HS-27A (cell line): ENCODE measurements around the gene BDKRB1.

Experiments
- DNase-seq: peaks from one replicate; pipeline ENCODE4 v3.0.0-alpha.2; 2012; ENCODE audit warnings: low read depth, missing footprints

BDKRB1 gene

GRCh38 chr14:96255501-96256366, at the start of gene BDKRB1:
BDKRB1 (plus strand) TSS chr14:96256210; CDS start chr14:96263683, 7,473 bp downstream.
- DNase-seq: no peak

- DNase-seq: no peak
Observed at GRCh38 chr14:96206461-96206860, 49.5 kb upstream of the BDKRB1 start.

GRCh38 chr14:96207686-96208085, 48.3 kb upstream of the BDKRB1 start:
- no peak for DNase-seq

- DNase-seq: no peak
Observed at GRCh38 chr14:96208739-96209138, 47.3 kb upstream of the BDKRB1 start.

DNA sequence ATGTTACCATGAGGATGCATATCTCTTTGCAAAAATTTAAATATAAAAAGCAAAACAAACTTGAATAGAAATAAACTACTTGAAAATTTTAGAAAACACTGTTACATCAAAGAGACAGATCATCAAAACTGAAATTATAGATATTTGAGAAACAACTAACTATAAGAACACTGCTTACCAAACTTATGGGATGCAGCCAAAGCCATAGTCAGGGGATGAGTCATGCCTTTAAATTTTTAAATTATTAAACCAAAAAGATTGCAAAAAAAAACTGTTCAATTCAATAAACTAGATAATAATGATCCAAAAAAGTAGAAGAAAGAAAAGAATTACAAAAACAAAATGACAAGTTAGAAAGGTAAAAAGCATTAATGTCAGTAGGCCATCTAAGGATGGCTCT, 43.9 kb upstream of the BDKRB1 start:
- no peak for DNase-seq

GRCh38 chr14:96212896-96213295, 43.1 kb upstream of the BDKRB1 start:
- no peak for DNase-seq

DNA sequence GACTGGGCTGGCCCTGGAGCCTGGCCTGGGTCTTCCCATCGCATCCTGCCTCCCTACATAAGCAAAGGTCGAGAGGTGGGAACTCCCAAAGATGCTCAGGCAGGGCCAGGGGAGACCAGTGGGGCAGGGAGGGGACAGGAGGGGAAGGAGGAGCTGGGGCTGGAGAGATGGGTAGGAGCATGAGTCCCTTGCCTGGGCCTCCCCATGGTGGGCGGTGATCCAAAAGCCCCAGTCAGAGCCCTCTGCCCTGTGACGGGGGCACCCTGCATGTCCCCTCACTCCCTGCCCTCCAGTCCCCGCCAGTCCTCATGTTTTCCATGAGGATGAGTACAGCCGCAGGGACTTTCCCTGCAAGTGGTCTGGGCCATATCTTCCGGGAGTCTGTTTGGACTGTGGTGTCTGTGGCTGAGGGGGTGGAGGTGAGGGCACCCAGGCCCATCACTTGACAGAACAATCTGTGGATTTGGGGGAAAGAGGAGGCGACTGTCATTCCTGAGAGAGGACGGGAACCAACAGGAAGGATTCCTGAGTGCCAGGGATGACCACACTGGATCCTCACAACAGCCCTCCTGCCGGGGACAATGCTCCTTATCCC, 42.0 kb upstream of the BDKRB1 start:
- no peak for DNase-seq

- DNase-seq: no peak
Observed at GRCh38 chr14:96214793-96215192, 41.2 kb upstream of the BDKRB1 start.

DNA sequence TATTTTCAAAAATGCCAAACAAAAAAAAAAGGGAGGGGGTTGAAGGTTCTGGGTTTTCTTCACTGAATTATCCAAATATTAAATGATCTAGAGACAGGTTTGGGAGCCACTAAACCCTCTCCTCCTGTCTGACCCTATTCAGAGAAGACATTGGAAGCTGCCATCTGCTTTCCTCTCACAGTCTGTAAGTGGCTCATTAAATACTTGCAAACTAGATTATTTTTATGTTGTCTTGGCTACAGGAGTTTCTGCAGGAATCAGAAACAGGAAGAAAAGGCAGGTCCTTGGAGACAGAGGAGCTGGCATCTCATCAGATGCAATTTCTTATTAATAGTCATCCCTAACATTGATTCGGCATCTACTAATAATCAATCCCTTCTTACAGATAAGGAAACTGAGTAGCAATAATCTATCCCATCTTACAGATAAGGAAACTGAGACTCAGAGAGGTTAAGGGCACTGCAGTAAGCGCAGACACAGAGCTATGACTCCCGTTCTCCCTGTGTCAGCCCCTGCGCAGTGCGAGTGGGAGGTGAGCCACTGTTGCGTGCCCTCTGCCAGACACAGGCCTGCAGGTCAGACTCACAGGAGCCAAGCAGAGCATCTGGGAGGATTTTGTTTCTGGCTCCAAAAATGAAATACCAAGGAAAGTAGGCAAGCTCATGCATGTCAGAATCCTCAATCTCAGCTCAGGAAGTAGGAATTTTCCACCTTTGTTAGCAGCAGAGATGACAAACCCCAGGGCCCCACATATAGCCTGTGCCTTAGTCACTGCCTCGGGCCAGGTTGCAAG, 40.4 kb upstream of the BDKRB1 start:
- no peak for DNase-seq

DNA sequence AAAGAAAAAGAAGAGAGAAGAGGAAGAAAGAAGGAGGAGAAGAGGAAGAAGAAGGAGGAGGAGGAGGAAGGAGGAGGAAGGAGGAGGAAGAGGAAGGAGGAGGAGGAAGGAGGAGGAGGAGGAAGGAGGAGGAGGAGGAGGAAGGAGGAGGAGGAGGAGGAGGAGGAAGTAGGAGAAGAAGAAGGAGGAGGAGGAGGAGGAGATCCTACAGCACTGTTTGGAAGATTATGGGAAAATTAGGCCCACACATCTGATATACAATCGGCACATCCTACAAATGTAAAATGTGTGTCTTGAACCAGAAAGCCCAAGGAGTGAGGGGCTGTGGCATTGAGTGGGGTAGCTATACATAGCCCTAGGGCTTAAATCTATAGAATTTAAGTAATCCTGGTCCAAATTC, 39.4 kb upstream of the BDKRB1 start:
- no peak for DNase-seq

DNA sequence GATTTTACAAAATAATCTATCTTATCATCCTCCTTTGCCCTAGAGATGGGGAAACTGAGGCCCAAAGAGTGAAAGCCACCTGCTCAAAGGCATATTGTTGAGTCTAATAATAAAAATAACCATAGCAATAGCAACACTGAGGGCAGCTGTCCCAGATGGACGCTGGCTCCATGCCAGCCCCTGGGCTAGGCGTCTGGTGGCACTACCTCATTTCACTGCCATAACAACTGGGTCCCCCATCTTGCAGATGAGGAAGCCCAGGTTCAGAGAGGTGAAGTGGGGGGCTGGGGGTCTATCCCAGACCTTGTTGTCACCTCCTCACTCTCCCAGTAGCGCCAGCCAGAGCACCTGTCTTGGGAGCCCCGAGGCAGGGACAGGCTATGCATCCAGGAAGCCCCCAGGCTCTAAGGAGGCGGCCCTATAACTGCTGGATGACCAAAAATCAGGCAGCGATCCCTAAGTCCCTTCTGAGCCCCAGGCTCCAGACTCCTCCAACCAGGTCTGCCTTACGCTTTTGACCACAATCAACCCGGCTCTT, 38.6 kb upstream of the BDKRB1 start:
- DNase-seq: no peak

GRCh38 chr14:96221109-96221650, 34.8 kb upstream of the BDKRB1 start:
- no peak for DNase-seq

- no peak for DNase-seq
Observed at GRCh38 chr14:96221841-96222240, 34.2 kb upstream of the BDKRB1 start.

DNA sequence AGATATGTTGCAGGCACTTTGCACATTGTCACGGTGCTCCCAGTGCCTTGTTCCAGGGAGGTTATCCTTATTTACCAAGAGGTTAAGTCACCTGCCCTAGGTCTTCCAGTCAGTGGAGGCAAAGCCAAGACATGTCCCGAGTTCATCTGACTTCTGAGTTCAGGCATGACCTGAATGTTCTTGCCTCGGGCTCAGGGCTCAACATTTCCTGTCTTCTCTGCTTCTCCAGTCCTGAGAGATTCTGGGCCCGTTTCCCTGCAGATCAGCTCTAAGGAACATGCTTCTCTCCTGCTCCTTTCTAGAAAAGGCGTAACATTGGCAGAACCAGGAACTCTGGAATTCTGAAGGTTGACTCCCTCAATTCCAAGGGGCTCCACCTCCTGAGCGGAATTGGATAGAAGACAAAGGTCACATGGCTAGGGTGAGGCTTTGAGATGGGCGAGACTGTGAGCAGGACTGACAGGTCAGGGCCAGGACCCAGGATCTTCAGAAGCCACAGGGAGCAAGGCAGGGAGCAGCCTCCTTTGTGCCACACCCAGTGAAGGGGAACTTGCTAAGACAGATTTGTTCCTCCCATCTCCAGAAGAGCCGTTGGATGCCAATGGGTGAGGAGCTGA, 31.4 kb upstream of the BDKRB1 start:
- no peak for DNase-seq

- DNase-seq: no peak
Observed at GRCh38 chr14:96225213-96225612, 30.8 kb upstream of the BDKRB1 start.

DNA sequence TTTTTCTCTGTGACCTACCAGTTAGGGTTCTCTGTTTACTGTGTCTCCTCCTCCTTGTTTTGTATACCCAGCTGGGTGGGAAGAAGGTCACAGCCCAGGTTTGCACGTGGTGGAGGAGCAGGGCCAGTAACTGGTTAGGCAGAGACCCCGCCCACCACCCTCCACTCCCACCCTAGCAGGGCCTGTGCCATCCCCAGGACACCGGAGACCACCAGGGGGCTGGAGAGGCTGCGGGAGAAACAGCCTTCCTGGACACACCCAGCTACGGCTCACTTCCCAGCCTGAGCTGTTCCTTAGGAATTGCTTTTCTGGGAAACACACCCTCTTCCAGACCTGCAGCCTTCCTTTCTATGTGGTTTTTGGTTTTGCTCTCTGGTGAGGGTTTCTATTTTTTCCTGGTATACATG, 30.3 kb upstream of the BDKRB1 start:
- DNase-seq: no peak

DNA sequence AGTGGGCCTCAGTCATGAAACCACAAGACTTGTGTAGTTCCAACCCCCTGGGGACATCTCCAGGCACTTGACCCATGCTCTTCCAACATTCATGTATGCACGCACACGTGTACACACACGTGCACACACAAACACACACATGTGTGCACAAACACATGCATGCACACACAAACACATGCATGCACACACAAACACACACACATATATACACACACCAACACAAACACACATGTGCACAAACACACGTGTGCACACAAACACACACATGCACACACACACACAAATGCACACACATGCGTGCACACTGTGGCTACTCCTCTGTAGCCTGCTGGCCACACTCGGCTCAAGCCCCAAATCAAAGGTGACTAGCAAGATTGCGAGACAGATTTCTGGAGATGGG, 28.6 kb upstream of the BDKRB1 start:
- no peak for DNase-seq

DNA sequence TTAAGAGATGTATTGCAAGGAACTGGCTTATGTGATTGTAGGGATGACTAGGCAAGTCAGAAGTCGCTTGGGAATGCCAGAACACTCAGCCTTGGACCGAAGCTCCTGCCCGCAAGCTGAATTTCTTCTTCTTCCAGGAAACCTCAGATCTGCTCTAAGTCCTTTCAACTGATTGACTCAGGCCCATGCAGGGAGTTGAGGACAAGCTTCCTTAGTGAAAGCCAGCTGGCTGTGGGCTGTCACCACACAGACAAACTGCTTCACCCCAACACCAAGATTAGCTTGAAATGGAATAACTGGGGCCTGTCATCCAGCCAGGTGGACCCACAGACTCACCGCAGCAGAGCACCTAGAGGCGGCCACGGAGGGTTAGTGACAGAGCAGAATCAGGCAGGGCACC, 26.7 kb upstream of the BDKRB1 start:
- DNase-seq: no peak

DNA sequence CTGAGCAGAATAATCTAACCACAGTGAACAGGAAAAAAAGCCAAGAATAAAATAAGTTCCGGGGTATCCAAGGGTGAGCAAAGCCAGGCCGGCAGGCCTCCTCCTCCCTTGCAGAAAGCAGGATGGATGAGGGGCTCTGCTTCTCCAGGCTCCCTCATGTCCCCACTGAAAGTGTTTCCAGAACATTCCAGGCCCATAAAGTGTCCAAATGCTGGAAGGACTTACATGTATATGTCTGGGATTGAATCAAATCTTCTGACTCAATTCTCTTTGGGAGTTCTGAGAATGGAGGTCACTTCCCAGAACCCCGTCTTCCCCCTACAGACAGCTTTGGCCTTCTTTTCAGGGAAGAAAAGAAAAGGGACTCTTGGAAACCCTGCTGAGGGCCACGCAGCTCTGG, 25.0 kb upstream of the BDKRB1 start:
- no peak for DNase-seq

DNA sequence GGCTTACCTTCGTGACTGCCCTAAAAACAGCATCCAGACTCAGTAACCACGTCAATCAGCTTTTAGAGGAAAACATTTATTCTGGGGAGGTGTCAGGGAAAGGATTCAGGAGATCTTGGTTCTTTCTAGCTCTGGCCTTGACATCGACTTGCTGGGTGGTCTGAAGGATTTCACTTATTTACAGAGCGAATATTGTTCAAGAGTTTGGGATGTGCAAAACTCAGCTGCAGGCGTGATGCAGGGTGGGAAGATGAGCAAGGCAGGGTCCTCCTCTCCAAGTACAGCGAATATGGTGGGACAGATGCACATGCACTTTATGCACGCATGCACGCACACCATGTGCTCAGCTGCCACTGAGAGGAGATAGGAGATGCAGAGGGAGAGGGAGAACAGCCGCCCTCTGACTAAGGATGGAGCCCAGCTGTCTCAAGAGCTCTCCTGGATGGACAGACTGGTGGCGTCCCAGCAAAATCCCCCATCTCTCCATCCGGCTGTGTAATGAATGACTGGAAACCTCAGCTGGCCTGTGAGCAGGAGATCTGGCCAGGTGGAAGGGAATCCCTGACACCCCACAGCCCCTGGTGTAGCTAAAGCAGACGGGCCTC, 24.4 kb upstream of the BDKRB1 start:
- no peak for DNase-seq

DNA sequence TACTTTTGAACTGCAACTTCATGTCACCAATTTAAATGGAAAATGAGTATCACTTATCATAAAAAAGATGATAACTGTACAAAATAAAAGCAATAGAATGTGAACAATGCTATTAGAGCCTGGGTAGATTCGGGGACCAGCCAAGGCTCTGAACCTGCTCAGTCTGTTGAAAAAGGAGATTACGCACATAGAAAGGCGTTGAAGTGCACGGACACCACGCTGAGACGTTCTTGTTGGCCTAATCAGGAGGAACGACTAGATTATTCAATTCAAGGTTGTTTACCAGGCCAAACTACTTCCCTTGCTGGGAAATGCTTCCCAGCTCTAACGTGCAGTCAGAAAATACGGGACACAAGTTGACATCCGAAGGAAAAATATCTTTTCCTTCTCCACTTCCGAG, 23.5 kb upstream of the BDKRB1 start:
- no peak for DNase-seq
